ENCODE data around the gene GBA3. TPM values are rescaled to one million over a fixed set of nuclear protein-coding genes. Genes with fewer than 3 reads are reported as not detected.

The GBA3 gene
- total RNA-seq, 1 experiment from 2014 or later: not detected

DNA sequence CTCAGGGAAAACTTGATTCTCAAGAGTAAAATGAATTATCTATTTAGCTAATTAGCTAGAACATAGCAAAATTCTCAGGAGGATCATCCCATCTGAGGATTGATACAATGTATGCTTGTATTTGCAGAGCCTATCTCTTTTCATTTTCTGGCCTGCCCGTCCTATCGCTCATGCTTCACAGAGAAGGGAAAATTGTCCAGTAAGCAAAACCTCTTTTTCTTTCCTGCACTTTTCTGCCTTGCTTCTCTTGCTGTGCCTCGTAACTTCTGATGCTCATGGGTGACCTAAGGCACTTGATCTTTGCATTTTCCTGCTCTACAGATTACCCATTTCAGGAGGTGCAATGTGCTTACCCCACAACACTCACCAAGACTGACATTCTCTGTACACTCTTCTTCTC is 88.1 kb downstream of the GBA3 start:
- H2BK12ac ChIP-seq (ENCODE audit: insufficient read length, low read depth, low read length): no peak overlapping the region
- H3K23me2 ChIP-seq (ENCODE audit: insufficient read length, low read depth, low read length, poor library complexity, severe bottlenecking): no peaks in the 10 kb centered on the region
- no peak overlapping the region for H3T11ph ChIP-seq (ENCODE audit: low read length)
- H2BK120ac ChIP-seq (ENCODE audit: low read depth, low read length, poor library complexity, severe bottlenecking): no peak overlapping the region
- no peaks in the 10 kb centered on the region for H3K9me3 ChIP-seq (ENCODE audit: control insufficient read depth, low read depth, low read length)
- TF ChIP-seq, protein P1, sequence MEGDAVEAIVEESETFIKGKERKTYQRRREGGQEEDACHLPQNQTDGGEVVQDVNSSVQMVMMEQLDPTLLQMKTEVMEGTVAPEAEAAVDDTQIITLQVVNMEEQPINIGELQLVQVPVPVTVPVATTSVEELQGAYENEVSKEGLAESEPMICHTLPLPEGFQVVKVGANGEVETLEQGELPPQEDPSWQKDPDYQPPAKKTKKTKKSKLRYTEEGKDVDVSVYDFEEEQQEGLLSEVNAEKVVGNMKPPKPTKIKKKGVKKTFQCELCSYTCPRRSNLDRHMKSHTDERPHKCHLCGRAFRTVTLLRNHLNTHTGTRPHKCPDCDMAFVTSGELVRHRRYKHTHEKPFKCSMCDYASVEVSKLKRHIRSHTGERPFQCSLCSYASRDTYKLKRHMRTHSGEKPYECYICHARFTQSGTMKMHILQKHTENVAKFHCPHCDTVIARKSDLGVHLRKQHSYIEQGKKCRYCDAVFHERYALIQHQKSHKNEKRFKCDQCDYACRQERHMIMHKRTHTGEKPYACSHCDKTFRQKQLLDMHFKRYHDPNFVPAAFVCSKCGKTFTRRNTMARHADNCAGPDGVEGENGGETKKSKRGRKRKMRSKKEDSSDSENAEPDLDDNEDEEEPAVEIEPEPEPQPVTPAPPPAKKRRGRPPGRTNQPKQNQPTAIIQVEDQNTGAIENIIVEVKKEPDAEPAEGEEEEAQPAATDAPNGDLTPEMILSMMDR (conservative IDR thresholded peaks at IDR 0.05): no peak
- no peak overlapping the region for H2BK5ac ChIP-seq (ENCODE audit: insufficient read length, low read length)
- no peak overlapping the region for H3K4me3 Mint-ChIP-seq
- H2AK5ac ChIP-seq (ENCODE audit: insufficient read length, low read length): no peak overlapping the region
- H3K4me2 ChIP-seq (ENCODE audit: insufficient read depth, insufficient read length, low read length): no peak overlapping the region
- H3K14ac ChIP-seq (ENCODE audit: insufficient read depth, low read length): no peak overlapping the region
- no peak overlapping the region for H2BK20ac ChIP-seq (ENCODE audit: low read depth, low read length, poor library complexity, severe bottlenecking)
- no peak overlapping the region for H3K9ac ChIP-seq (ENCODE audit: extremely low read depth, insufficient read length, low read length)
- H3K56ac ChIP-seq (ENCODE audit: insufficient read length, low read depth, low read length): no peak overlapping the region
- no peak overlapping the region for H3K27ac ChIP-seq (ENCODE audit: insufficient read length, low read depth, low read length)
- no peak overlapping the region for H2BK15ac ChIP-seq (ENCODE audit: low read depth, low read length)
- H3K23ac ChIP-seq (ENCODE audit: insufficient read length, low read depth, low read length): no peak overlapping the region
- peaks cover 0 to 4% of the 10 kb centered on the region in 2 experiments; a peak in 3 of 5 replicates for H3K9me3 Mint-ChIP-seq
- H3K27me3 ChIP-seq (ENCODE audit: insufficient read depth, low read length): no peaks in the 10 kb centered on the region
- DNase-seq: no peak
- no peak overlapping the region for H4K8ac ChIP-seq (replicated peaks; ENCODE audit: insufficient read length, low read depth, low read length)
- H2AFZ ChIP-seq (ENCODE audit: low read length): no peak overlapping the region
- no peak overlapping the region for H3K18ac ChIP-seq (ENCODE audit: insufficient read length, low read depth, low read length)
- no peak overlapping the region for H3K27ac Mint-ChIP-seq
- no peaks in the 10 kb centered on the region for H3K79me2 ChIP-seq (ENCODE audit: insufficient read depth, low read length)
- no peaks in the 10 kb centered on the region for H3K79me1 ChIP-seq (ENCODE audit: insufficient read depth, low read depth, low read length, poor library complexity, severe bottlenecking)
- WGBS (ENCODE audit: extremely low coverage, insufficient read length, low lambda C conversion rate): no CpG with 5 or more reads among the region's 3 CpGs
- no peak overlapping the region for H3K4ac ChIP-seq (ENCODE audit: low read depth, low read length)
- H4K20me1 ChIP-seq (ENCODE audit: control insufficient read depth, insufficient read depth, insufficient read length): no peaks in the 10 kb centered on the region
- H3K27me3 Mint-ChIP-seq (ENCODE audit: low read depth): no peaks in the 10 kb centered on the region; the same call in 1 of the 2 replicates
- H4K5ac ChIP-seq (ENCODE audit: insufficient read length, low read depth, low read length): no peak overlapping the region
- no peaks in the 10 kb centered on the region for H3K4me1 ChIP-seq (ENCODE audit: insufficient read depth, low read length)
- peaks cover 3 to 4% of the 10 kb centered on the region in 2 experiments; a peak in 1 of 4 replicates for H3K4me1 Mint-ChIP-seq
- no peaks in the 10 kb centered on the region for H3K36me3 Mint-ChIP-seq (ENCODE audit: insufficient read depth in 1 of 3, low read depth in 3 of 3)
- H4K91ac ChIP-seq (ENCODE audit: insufficient read length, low read depth, low read length): no peak overlapping the region
